Neural cell (in vitro differentiated cells): ENCODE results near the gene RRN3.

ENCODE experiments used
- CTCF ChIP-seq: fragments of 450-650 bp; IDR thresholded peaks from 2 replicates; pipeline ENCODE4 v1.5.1; 2014; ENCODE audit warnings: antibody characterized with exemption, mild to moderate bottlenecking, moderate library complexity; ENCODE audit not compliant: poor library complexity, severe bottlenecking
- EZH2 ChIP-seq: fragments of 200-600, 300-800 bp; shearing (Covaris generic), sonication (generic); IDR thresholded peaks from 2 replicates; pipeline ENCODE4 v1.6.1; 2014; ENCODE audit warnings: antibody characterized with exemption, low read length, borderline replicate concordance, mild to moderate bottlenecking; ENCODE audit not compliant: insufficient read depth, poor library complexity, severe bottlenecking
- MXI1 ChIP-seq: fragments of 450-650 bp; conservative IDR thresholded peaks from 2 replicates; pipeline ENCODE4 v1.6.1; 2014; ENCODE audit warnings: antibody characterized with exemption, mild to moderate bottlenecking; ENCODE audit not compliant: poor library complexity, severe bottlenecking
- RAD21 ChIP-seq: fragments of 450-650 bp; conservative IDR thresholded peaks from 2 replicates; pipeline ENCODE4 v1.6.1; 2014; ENCODE audit warnings: antibody characterized with exemption, mild to moderate bottlenecking, moderate library complexity
- SMC3 ChIP-seq: fragments of 450-650 bp; conservative IDR thresholded peaks from 2 replicates; pipeline ENCODE4 v1.6.1; 2014; ENCODE audit warnings: antibody characterized with exemption, mild to moderate bottlenecking, moderate library complexity; ENCODE audit not compliant: poor library complexity

DNA sequence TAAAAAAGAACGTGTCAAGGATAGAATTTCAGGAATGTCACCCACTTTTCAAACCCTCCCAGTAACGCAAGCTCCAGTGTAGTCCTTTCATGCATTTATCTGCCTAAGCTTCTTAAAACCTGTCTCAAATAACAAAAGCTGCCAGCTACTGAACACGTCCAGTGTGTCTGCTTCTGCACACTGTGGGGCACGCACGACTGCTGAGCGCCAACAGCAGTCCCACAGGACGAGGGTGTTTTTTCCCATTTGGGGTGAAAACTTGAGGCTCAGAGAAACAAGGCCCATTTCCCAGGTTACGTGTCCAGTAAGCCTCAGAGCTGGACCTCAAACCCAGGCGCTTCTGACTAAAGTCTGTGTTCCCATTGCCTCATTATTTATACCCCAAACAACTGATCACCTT lies 55.4 kb downstream of the RRN3 start:
- TF ChIP-seq CTCF: no peak
- TF ChIP-seq MXI1: no peak
- TF ChIP-seq EZH2: no peak
- TF ChIP-seq RAD21: no peak
- no peak for TF ChIP-seq SMC3
